IMR-90 (cell line): ENCODE results near the gene NECAB2. TPM values are rescaled to one million over a fixed set of nuclear protein-coding genes. Genes with fewer than 3 reads are reported as not detected.

Experiments used
- ATAC-seq: fragments of 200-7000 bp; cut with Tn5 transposase; 2 replicates; pipeline ENCODE4 v1.9.1; 2020; ENCODE audit warnings: low read depth, mild to moderate bottlenecking, moderate library complexity
- BruUV-seq: library from RNA; stranded (reverse); fragments of 400-500 nt; replicated peaks from 2 replicates; lab custom pipeline; 2021; lab: Mats Ljungman, UMichigan
- CTCF ChIA-PET: fragments of 300-600 bp; formaldehyde crosslinking; extraction: SDS; loops from one replicate; lab custom pipeline; 2021; ENCODE audit warnings: antibody characterized with exemption; lab: Yijun Ruan, JAX
- POLR2A ChIA-PET: fragments of 300-600 bp; sonication (Branson Sonifier 250); formaldehyde crosslinking; loops from one replicate; lab custom pipeline; 2022; ENCODE audit warnings: antibody characterized with exemption; ENCODE audit not compliant: unreplicated experiment; lab: Charles Lee
- DNase-seq: peaks from one replicate; pipeline ENCODE4 v3.0.0; 2013
- H2AFZ ChIP-seq: replicated peaks from 2 replicates; pipeline ENCODE3; 2013; ENCODE audit warnings: low read length, mild to moderate bottlenecking; ENCODE audit not compliant: poor library complexity
- H2AK5ac ChIP-seq: 2 replicates; pipeline ENCODE4 v1.6.1; 2013; ENCODE audit warnings: low read depth, low read length, inconsistent platforms
- H2AK9ac ChIP-seq: replicated peaks from 2 replicates; pipeline ENCODE3; 2013; ENCODE audit warnings: mild to moderate bottlenecking, low read depth, low read length, moderate library complexity; ENCODE audit not compliant: poor library complexity
- H2BK120ac ChIP-seq: 2 replicates; pipeline ENCODE4 v1.6.1; 2013; ENCODE audit warnings: low read depth, low read length, inconsistent platforms
- H2BK15ac ChIP-seq: 3 replicates; pipeline ENCODE4 v1.6.1; 2013; ENCODE audit warnings: low read depth, low read length, inconsistent platforms
- H2BK20ac ChIP-seq: 2 replicates; pipeline ENCODE4 v1.6.1; 2013; ENCODE audit warnings: low read depth, mild to moderate bottlenecking, inconsistent platforms, low read length, moderate library complexity
- H2BK5ac ChIP-seq: 2 replicates; pipeline ENCODE4 v1.6.1; 2013; ENCODE audit warnings: mild to moderate bottlenecking, low read depth, low read length, inconsistent platforms; ENCODE audit not compliant: poor library complexity, severe bottlenecking
- H3K14ac ChIP-seq: replicated peaks from 2 replicates; pipeline ENCODE4 v1.6.1; 2013; ENCODE audit warnings: low read depth, low read length, inconsistent platforms
- H3K18ac ChIP-seq: 2 replicates; pipeline ENCODE4 v1.6.1; 2013; ENCODE audit warnings: low read depth, low read length, control low read depth
- H3K23ac ChIP-seq: 2 replicates; pipeline ENCODE4 v1.6.1; 2013; ENCODE audit warnings: low read depth, low read length, inconsistent platforms
- H3K27ac ChIP-seq: 2 replicates; pipeline ENCODE4 v1.5.1; 2013; ENCODE audit warnings: mild to moderate bottlenecking, control low read depth, low read length; ENCODE audit not compliant: insufficient read depth
- H3K27me3 ChIP-seq: 2 replicates; pipeline ENCODE4 v1.6.1; 2013; ENCODE audit warnings: low read length; ENCODE audit not compliant: control insufficient read depth, insufficient read depth
- H3K36me3 ChIP-seq: 2 replicates; pipeline ENCODE4 v1.6.1; 2013; ENCODE audit warnings: low read length, mixed read lengths; ENCODE audit not compliant: control insufficient read depth, insufficient read depth
- H3K4ac ChIP-seq: 2 replicates; pipeline ENCODE4 v1.6.1; 2013; ENCODE audit warnings: low read depth, low read length, inconsistent platforms
- H3K4me1 ChIP-seq: 2 replicates; pipeline ENCODE4 v1.6.1; 2013; ENCODE audit warnings: low read length, mixed read lengths; ENCODE audit not compliant: control insufficient read depth, insufficient read depth
- H3K4me2 ChIP-seq: 2 replicates; pipeline ENCODE4 v1.6.1; 2013; ENCODE audit warnings: low read depth, mild to moderate bottlenecking, control low read depth, low read length, moderate library complexity
- H3K4me3 ChIP-seq: 2 replicates; pipeline ENCODE4 v1.5.1; 2013; ENCODE audit warnings: low read depth, mild to moderate bottlenecking, control low read depth, low read length, moderate library complexity; ENCODE audit not compliant: insufficient read depth
- H3K56ac ChIP-seq: 2 replicates; pipeline ENCODE4 v1.6.1; 2013; ENCODE audit warnings: low read length, inconsistent platforms; ENCODE audit not compliant: insufficient read depth; ENCODE audit errors: extremely low read depth
- H3K79me1 ChIP-seq, 2 experiments: 2 replicates each; pipeline ENCODE4 v1.6.1; 2013; ENCODE audit warnings: low read length in 2 of 2, inconsistent platforms in 1 of 2, low read depth in 1 of 2
- H3K9ac ChIP-seq: 2 replicates; pipeline ENCODE4 v1.6.1; 2013; ENCODE audit warnings: low read depth, low read length, control low read depth
- H3K9me1 ChIP-seq: 2 replicates; pipeline ENCODE4 v1.6.1; 2013; ENCODE audit warnings: low read length, inconsistent platforms; ENCODE audit not compliant: insufficient read depth
- H3K9me3 ChIP-seq: 2 replicates; pipeline ENCODE4 v1.6.1; 2013; ENCODE audit warnings: low read length; ENCODE audit not compliant: control insufficient read depth, insufficient read depth
- H4K20me1 ChIP-seq: 2 replicates; pipeline ENCODE4 v1.6.1; 2013; ENCODE audit warnings: low read length, inconsistent platforms; ENCODE audit not compliant: insufficient read depth
- H4K5ac ChIP-seq: 2 replicates; pipeline ENCODE4 v1.6.1; 2013; ENCODE audit warnings: mild to moderate bottlenecking, low read depth, low read length, control low read depth
- H4K8ac ChIP-seq, 2 experiments: 2 replicates each; pipeline ENCODE4 v1.6.1; 2013; ENCODE audit warnings: low read depth in 2 of 2, low read length in 2 of 2, control low read depth in 1 of 2, inconsistent platforms in 1 of 2
- H4K91ac ChIP-seq: 2 replicates; pipeline ENCODE4 v1.6.1; 2013; ENCODE audit warnings: low read depth, low read length, inconsistent platforms; ENCODE audit not compliant: insufficient read depth
- BHLHE40 ChIP-seq: fragments of 150-350 bp; IDR thresholded peaks from 2 replicates; pipeline ENCODE4 v1.6.1; 2016; ENCODE audit warnings: mild to moderate bottlenecking, low read depth, low read length
- CEBPB ChIP-seq: IDR thresholded peaks from 2 replicates; pipeline ENCODE4 v1.6.1; 2012; ENCODE audit warnings: low read depth, low read length, improper control_type of control experiment
- CHD1 ChIP-seq: IDR thresholded peaks from 2 replicates; pipeline ENCODE4 v1.6.1; 2012; ENCODE audit warnings: low read depth, low read length, improper control_type of control experiment
- FOS ChIP-seq: fragments of 150-350 bp; IDR thresholded peaks from 2 replicates; pipeline ENCODE4 v1.6.1; 2016; ENCODE audit warnings: low read depth, low read length
- MAFK ChIP-seq: IDR thresholded peaks from 2 replicates; pipeline ENCODE4 v1.6.1; 2012; ENCODE audit warnings: low read depth, low read length, improper control_type of control experiment
- MAZ ChIP-seq: IDR thresholded peaks from 2 replicates; pipeline ENCODE4 v1.6.1; 2012; ENCODE audit warnings: low read depth, mild to moderate bottlenecking, low read length, improper control_type of control experiment, moderate library complexity, borderline replicate concordance
- MXI1 ChIP-seq: IDR thresholded peaks from 2 replicates; pipeline ENCODE4 v1.6.1; 2012; ENCODE audit warnings: low read depth, mild to moderate bottlenecking, low read length, moderate library complexity, borderline replicate concordance
- NFE2L2 ChIP-seq: fragments of 150-350 bp; IDR thresholded peaks from 2 replicates; pipeline ENCODE4 v1.6.1; 2016; ENCODE audit warnings: low read depth, mild to moderate bottlenecking, low read length
- POLR2A ChIP-seq: IDR thresholded peaks from 2 replicates; pipeline ENCODE4 v1.6.1; 2012; ENCODE audit warnings: mild to moderate bottlenecking, low read depth, low read length
- RAD21 ChIP-seq: IDR thresholded peaks from 2 replicates; pipeline ENCODE4 v1.6.1; 2012; ENCODE audit warnings: low read length, improper control_type of control experiment
- RCOR1 ChIP-seq: IDR thresholded peaks from 2 replicates; pipeline ENCODE4 v1.6.1; 2012; ENCODE audit warnings: mild to moderate bottlenecking, low read length, improper control_type of control experiment; ENCODE audit not compliant: insufficient replicate concordance
- RFX5 ChIP-seq: IDR thresholded peaks from 2 replicates; pipeline ENCODE4 v1.8.0; 2012; ENCODE audit warnings: low read depth, mild to moderate bottlenecking, low read length, moderate library complexity
- SMC3 ChIP-seq: fragments of 150-350 bp; IDR thresholded peaks from 2 replicates; pipeline ENCODE4 v1.6.1; 2016; ENCODE audit warnings: low read depth, mild to moderate bottlenecking, antibody characterized with exemption, low read length, moderate library complexity
- WGBS, 2 experiments: methylation state at CpG; one replicate each; pipeline versions ENCODE4 v1.1.5 to v1.1.7; 2013; ENCODE audit warnings: missing lambda C conversion rate in 2 of 2; ENCODE audit not compliant: insufficient read length in 1 of 2; ENCODE audit errors: extremely low coverage in 2 of 2; 5-methylcytosine and 5-hydroxymethylcytosine counted together
- dilution Hi-C: fragments of 300-500 bp; cut with HindIII; formaldehyde crosslinking; loops from one replicate; pipeline ENCODE4 v1.14.3; 2018; ENCODE audit warnings: low sequenced_read_pairs; ENCODE audit not compliant: unreplicated experiment
- in situ Hi-C: fragments of 300-500 bp; cut with MboI; formaldehyde crosslinking; loops from 3 replicates; pipeline ENCODE4 v1.14.3; 2019; ENCODE audit warnings: low sequenced_read_pairs, inconsistent platforms, mixed read lengths
- intact Hi-C: fragments of 100-400 bp; cut with micrococcal nuclease; formaldehyde crosslinking; loops from 2 replicates; pipeline ENCODE4 v1.10.0; 2022
- polyA plus RNA-seq, 3 experiments: library from polyadenylated mRNA; depleted of rRNA; stranded (reverse); fragments of >200 nt; gene quantifications; 2 replicates each; pipeline ENCODE4 v1.2.3, GENCODE V29; 2012; ENCODE audit warnings: low replicate concordance in 1 of 3
- total RNA-seq: library from RNA; depleted of rRNA; stranded (reverse); fragments of >200 nt; gene quantifications from 2 replicates; pipeline ENCODE4 v1.2.3, GENCODE V29; 2012
- TF ChIP-seq, protein P1 (sequence below): fragments of 150-350 bp; IDR thresholded peaks from 2 replicates; pipeline ENCODE4 v1.6.1; 2017; ENCODE audit warnings: mild to moderate bottlenecking, antibody characterized with exemption, low read length, low read depth
- TF ChIP-seq, protein P2 (sequence below): conservative IDR thresholded peaks from 2 replicates; pipeline ENCODE4 v1.5.1; 2012; ENCODE audit warnings: mild to moderate bottlenecking, low read depth, low read length, improper control_type of control experiment
- TF ChIP-seq, protein P3 (sequence below): fragments of 150-350 bp; IDR thresholded peaks from 2 replicates; pipeline ENCODE4 v1.6.1; 2016; ENCODE audit warnings: low read depth, mild to moderate bottlenecking, low read length, moderate library complexity, borderline replicate concordance

Gene NECAB2
- total and polyA plus RNA-seq, 2 of the 4 experiments (the other 2 are of a cell fraction): 0.27 TPM; not detected in 1

DNA sequence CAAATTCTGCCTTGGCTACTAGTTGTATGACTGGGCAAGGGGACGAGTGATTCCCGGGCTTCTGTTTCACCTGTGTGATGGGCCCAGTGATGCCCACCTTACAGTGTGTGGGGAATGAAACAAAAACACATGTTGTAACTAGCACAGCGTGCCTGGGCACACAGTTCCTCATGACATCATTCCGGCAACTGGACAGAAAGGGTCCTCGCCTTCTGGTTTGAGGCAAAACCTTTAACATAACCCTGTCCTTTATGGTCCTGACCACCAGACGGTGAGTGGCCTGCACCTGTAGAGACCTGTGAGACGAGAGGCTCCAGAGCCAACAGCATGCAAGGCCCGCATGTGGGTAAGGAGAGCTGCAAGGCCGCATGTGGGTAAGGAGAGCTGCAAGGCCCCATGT, 82.3 kb downstream of the NECAB2 start:
- no peak for DNase-seq
- Histone ChIP-seq H2AK9ac (no peak overlapping the region), H3K9ac (no peak overlapping the region), H2AK5ac (no peak overlapping the region), H3K4me3 (no peak overlapping the region), H3K56ac (no peak overlapping the region), H2BK15ac (no peak overlapping the region), H4K5ac (no peak overlapping the region), H2BK5ac (no peak overlapping the region), H2AFZ (no peak overlapping the region), H2BK120ac (no peak overlapping the region), H3K79me1 (no peaks in the 10 kb centered on the region; a peak in 1 of 4 replicates), H3K14ac (no peak overlapping the region), H3K27ac (no peak overlapping the region), H3K23ac (no peak overlapping the region), H3K4ac (no peak overlapping the region), H3K18ac (no peak overlapping the region), H3K27me3 (no peaks in the 10 kb centered on the region; the same call in 1 of the 2 replicates), H4K20me1 (0 out of 2 replicates have a peak, but pooled peaks cover 3% of the 10 kb centered on the region), H3K4me1 (no peaks in the 10 kb centered on the region), H3K4me2 (no peak overlapping the region), H4K91ac (no peak overlapping the region), H4K8ac (no peak overlapping the region), H3K36me3 (peaks cover 32% of the 10 kb centered on the region), H3K9me3 (no peaks in the 10 kb centered on the region), H3K9me1 (no peaks in the 10 kb centered on the region), H2BK20ac (no peak overlapping the region)
- dilution Hi-C loops (no loop called here), intact Hi-C loops (no loop called here), in situ Hi-C loops (no loop called here)
- ChIA-PET POLR2A (no interaction called here), CTCF (no interaction called here)
- ATAC-seq: no peak
- TF ChIP-seq NFE2L2 (no peak), MAFK (no peak), SMC3 (no peak), POLR2A (no peak), CHD1 (no peak), RFX5 (no peak), CEBPB (no peak), RCOR1 (no peak), RAD21 (no peak), FOS (no peak), MXI1 (no peak), BHLHE40 (no peak), MAZ (no peak)
- TF ChIP-seq, protein P1, sequence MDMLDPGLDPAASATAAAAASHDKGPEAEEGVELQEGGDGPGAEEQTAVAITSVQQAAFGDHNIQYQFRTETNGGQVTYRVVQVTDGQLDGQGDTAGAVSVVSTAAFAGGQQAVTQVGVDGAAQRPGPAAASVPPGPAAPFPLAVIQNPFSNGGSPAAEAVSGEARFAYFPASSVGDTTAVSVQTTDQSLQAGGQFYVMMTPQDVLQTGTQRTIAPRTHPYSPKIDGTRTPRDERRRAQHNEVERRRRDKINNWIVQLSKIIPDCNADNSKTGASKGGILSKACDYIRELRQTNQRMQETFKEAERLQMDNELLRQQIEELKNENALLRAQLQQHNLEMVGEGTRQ: no peak
- TF ChIP-seq, protein P2, sequence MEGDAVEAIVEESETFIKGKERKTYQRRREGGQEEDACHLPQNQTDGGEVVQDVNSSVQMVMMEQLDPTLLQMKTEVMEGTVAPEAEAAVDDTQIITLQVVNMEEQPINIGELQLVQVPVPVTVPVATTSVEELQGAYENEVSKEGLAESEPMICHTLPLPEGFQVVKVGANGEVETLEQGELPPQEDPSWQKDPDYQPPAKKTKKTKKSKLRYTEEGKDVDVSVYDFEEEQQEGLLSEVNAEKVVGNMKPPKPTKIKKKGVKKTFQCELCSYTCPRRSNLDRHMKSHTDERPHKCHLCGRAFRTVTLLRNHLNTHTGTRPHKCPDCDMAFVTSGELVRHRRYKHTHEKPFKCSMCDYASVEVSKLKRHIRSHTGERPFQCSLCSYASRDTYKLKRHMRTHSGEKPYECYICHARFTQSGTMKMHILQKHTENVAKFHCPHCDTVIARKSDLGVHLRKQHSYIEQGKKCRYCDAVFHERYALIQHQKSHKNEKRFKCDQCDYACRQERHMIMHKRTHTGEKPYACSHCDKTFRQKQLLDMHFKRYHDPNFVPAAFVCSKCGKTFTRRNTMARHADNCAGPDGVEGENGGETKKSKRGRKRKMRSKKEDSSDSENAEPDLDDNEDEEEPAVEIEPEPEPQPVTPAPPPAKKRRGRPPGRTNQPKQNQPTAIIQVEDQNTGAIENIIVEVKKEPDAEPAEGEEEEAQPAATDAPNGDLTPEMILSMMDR: no peak
- TF ChIP-seq, protein P3, sequence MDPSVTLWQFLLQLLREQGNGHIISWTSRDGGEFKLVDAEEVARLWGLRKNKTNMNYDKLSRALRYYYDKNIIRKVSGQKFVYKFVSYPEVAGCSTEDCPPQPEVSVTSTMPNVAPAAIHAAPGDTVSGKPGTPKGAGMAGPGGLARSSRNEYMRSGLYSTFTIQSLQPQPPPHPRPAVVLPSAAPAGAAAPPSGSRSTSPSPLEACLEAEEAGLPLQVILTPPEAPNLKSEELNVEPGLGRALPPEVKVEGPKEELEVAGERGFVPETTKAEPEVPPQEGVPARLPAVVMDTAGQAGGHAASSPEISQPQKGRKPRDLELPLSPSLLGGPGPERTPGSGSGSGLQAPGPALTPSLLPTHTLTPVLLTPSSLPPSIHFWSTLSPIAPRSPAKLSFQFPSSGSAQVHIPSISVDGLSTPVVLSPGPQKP: no peak
- BruUV-seq: no TSS peak
- WGBS, 2 experiments: 97% methylated on average over 5 of the region's 9 CpGs; no CpG with 5 or more reads in 1 of the 2 experiments
